Gastrocnemius medialis (tissue), 4 donors: ENCODE data around the gene PARP12.

ENCODE experiments used
- POLR2A ChIP-seq, 2 donors: fragments of 450-650 bp; IDR thresholded peaks; one replicate each; pipeline ENCODE4 v1.6.1; 2017; ENCODE audit warnings: antibody characterized with exemption in 2 of 2, mild to moderate bottlenecking in 2 of 2, moderate library complexity in 2 of 2
- TF ChIP-seq, protein P1 (sequence below), 5 experiments: fragments of 450-650 bp in 3 of 5; fragments of 200-600 bp in 2 of 5; sonication (generic) in 2 of 5; IDR thresholded peaks in 4 of 5; conservative IDR thresholded peaks in 1 of 5; 1 replicate in 4 of 5; 2 replicates in 1 of 5; pipeline ENCODE4 v1.5.1; 2016 to 2019; ENCODE audit warnings: antibody characterized with exemption in 5 of 5, mild to moderate bottlenecking in 3 of 5, moderate library complexity in 3 of 5

DNA sequence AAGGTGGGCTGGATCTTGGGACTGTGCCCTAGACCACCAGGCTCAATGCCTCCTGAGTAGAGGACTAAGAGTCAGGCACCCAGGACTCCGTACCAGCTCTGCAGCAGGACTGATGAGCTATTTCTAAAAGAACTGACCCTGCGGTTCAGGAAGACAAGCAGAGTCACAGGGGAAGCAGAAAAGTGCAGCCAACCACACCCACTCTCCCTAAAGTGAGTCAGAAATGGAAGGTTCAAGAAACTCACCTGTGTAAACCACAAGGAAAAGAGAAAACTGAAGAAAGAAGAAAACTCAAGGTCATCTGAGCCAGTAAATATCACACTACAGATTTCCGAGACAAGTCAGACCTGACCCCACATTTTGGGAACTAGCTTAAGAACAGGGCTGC lies 2.5 kb downstream of the PARP12 start:
- no peak for TF ChIP-seq POLR2A (IDR thresholded peaks at IDR 0.05)
- TF ChIP-seq, protein P1, sequence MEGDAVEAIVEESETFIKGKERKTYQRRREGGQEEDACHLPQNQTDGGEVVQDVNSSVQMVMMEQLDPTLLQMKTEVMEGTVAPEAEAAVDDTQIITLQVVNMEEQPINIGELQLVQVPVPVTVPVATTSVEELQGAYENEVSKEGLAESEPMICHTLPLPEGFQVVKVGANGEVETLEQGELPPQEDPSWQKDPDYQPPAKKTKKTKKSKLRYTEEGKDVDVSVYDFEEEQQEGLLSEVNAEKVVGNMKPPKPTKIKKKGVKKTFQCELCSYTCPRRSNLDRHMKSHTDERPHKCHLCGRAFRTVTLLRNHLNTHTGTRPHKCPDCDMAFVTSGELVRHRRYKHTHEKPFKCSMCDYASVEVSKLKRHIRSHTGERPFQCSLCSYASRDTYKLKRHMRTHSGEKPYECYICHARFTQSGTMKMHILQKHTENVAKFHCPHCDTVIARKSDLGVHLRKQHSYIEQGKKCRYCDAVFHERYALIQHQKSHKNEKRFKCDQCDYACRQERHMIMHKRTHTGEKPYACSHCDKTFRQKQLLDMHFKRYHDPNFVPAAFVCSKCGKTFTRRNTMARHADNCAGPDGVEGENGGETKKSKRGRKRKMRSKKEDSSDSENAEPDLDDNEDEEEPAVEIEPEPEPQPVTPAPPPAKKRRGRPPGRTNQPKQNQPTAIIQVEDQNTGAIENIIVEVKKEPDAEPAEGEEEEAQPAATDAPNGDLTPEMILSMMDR (IDR thresholded peaks at IDR 0.05 in 4 of 5, conservative IDR thresholded peaks at IDR 0.05 in 1 of 5): no peak
